Measurements from ENCODE around the gene MS4A15. TPM values are rescaled to one million over a fixed set of nuclear protein-coding genes. Genes with fewer than 3 reads are reported as not detected.

The MS4A15 gene
- total RNA-seq, 1 donor from 2014 or later, result not detected

DNA sequence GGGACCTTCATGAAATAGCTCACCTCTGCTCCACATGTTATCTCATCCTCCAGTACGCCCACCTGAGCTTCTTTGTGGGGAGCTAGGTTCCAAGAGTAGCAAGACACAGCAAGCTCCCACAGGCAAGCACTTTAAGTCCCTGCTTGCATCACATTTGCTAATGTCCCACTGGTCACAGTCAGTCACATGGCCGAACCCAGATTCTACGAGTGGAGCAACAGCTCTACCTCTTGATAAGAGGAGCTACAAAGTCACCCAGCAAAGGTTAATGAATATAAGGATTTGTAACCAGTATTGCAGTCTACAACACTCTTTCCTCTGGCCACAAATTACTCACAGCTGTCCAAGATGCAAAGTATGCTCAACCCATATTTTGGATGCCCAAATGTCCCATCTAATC is 15.2 kb upstream of the MS4A15 start:
- TF ChIP-seq, protein P1, sequence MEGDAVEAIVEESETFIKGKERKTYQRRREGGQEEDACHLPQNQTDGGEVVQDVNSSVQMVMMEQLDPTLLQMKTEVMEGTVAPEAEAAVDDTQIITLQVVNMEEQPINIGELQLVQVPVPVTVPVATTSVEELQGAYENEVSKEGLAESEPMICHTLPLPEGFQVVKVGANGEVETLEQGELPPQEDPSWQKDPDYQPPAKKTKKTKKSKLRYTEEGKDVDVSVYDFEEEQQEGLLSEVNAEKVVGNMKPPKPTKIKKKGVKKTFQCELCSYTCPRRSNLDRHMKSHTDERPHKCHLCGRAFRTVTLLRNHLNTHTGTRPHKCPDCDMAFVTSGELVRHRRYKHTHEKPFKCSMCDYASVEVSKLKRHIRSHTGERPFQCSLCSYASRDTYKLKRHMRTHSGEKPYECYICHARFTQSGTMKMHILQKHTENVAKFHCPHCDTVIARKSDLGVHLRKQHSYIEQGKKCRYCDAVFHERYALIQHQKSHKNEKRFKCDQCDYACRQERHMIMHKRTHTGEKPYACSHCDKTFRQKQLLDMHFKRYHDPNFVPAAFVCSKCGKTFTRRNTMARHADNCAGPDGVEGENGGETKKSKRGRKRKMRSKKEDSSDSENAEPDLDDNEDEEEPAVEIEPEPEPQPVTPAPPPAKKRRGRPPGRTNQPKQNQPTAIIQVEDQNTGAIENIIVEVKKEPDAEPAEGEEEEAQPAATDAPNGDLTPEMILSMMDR (IDR thresholded peaks at IDR 0.05), result no peak
- intact Hi-C loops (cut with micrococcal nuclease), result no loop called here
- ATAC-seq (ENCODE audit: low read depth) (no peak), DNase-seq (no peak)
- H3K27ac Mint-ChIP-seq, result no peak overlapping the region
- no peaks in the 10 kb centered on the region for H3K4me1 Mint-ChIP-seq
- ChIA-PET CTCF (interaction anchor here (1.4 kb wide), 1 partner anchor 22 kb away, joined by 5 read pairs; no protein-coding TSS in a partner anchor), POLR2A (no interaction called here)
- H3K27me3 Mint-ChIP-seq, result peaks cover 17% of the 10 kb centered on the region
- no peak overlapping the region for H3K4me3 Mint-ChIP-seq
- peaks cover 3% of the 10 kb centered on the region for H3K9me3 Mint-ChIP-seq
- H3K36me3 Mint-ChIP-seq (ENCODE audit: low read depth), result no peaks in the 10 kb centered on the region

DNA sequence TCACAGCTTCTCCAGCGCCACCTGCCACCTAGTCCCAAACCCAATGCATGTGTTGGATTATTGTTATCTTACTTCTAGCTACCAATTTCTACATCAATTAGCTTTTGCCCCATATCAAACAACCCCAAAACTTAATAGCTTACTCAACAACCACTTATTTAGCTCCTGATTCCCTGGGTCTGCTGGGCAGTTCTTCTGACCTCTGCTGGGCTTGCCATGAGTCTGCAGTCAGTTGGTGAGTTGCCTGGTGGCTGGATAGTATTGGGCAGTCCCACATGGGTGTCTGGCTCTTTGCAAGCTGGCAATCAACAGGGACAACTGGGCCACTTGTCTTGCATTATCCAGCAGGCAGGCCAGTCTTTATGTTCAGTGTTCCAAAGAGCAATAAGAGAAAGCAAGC is 13.6 kb upstream of the MS4A15 start:
- TF ChIP-seq, protein P1 (IDR thresholded peaks at IDR 0.05), result no peak
- intact Hi-C loops (cut with micrococcal nuclease), result no loop called here
- ATAC-seq (ENCODE audit: low read depth), result no peak
- ChIA-PET CTCF (no interaction called here), POLR2A (no interaction called here)
- no peaks in the 10 kb centered on the region for H3K4me1 Mint-ChIP-seq
- no peak for DNase-seq
- H3K4me3 Mint-ChIP-seq, result no peak overlapping the region
- H3K36me3 Mint-ChIP-seq (ENCODE audit: low read depth), result no peaks in the 10 kb centered on the region
- H3K9me3 Mint-ChIP-seq, result peaks cover 3% of the 10 kb centered on the region
- H3K27ac Mint-ChIP-seq, result no peak overlapping the region
- peaks cover 12% of the 10 kb centered on the region for H3K27me3 Mint-ChIP-seq

DNA sequence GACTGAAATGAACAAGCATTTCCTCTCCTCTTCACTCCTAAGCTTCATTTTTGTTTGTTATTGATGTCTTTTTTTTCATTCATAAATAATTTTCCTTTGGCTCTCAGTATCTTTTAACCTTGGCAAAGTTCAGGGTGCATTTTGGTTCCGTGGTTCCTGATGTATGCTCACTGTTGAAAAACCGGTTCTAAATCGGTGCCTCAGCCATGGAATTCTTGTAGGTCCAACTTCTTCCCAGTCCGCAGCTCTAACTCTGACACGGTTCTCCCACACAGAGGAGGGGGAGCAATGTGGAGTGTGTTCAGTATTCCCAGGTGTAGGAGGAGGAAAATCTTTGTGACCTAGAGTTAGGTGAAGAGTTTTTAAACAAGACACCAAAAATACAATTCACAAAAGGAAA is 12.6 kb upstream of the MS4A15 start:
- CTCF ChIA-PET, result no interaction called here
- ATAC-seq (ENCODE audit: low read depth), result no peak
- intact Hi-C loops (cut with micrococcal nuclease), result no loop called here
- H3K27me3 Mint-ChIP-seq, result peaks cover 7% of the 10 kb centered on the region
- H3K36me3 Mint-ChIP-seq (ENCODE audit: low read depth), result no peaks in the 10 kb centered on the region
- TF ChIP-seq, protein P1 (IDR thresholded peaks at IDR 0.05), result no peak
- H3K4me1 Mint-ChIP-seq, result no peaks in the 10 kb centered on the region
- H3K27ac Mint-ChIP-seq, result no peak overlapping the region
- no peak overlapping the region for H3K4me3 Mint-ChIP-seq
- H3K9me3 Mint-ChIP-seq, result peaks cover 3% of the 10 kb centered on the region
- POLR2A ChIA-PET, result no interaction called here
- no peak for DNase-seq

DNA sequence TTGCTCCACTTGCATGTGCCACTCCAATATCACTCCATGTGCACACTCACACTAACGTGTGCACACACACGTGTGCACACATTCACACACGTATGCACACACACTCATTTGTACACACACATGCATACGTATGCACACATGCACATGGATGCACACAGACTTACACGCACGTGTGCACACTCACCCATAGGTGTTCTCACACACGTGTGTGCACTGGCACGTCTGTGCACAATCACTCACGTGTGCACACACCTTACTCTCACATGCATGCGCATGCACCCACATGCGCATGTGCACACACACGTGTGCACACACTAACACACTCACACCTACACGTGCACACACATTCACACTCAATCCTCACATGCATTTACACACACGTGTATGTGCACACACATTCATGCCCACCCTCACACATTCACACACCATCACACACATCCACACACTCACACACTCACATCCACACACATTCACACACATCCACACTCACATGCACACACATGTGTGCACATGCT is 9.3 kb upstream of the MS4A15 start:
- ChIA-PET CTCF (no interaction called here), POLR2A (no interaction called here)
- Mint-ChIP-seq H3K27ac (no peak overlapping the region), H3K4me3 (no peak overlapping the region), H3K4me1 (no peaks in the 10 kb centered on the region), H3K9me3 (peaks cover 3% of the 10 kb centered on the region), H3K27me3 (peaks cover 12% of the 10 kb centered on the region), H3K36me3 (ENCODE audit: low read depth) (no peaks in the 10 kb centered on the region)
- DNase-seq (no peak), ATAC-seq (ENCODE audit: low read depth) (no peak)
- intact Hi-C loops (cut with micrococcal nuclease), result no loop called here
- TF ChIP-seq, protein P1 (IDR thresholded peaks at IDR 0.05), result no peak

DNA sequence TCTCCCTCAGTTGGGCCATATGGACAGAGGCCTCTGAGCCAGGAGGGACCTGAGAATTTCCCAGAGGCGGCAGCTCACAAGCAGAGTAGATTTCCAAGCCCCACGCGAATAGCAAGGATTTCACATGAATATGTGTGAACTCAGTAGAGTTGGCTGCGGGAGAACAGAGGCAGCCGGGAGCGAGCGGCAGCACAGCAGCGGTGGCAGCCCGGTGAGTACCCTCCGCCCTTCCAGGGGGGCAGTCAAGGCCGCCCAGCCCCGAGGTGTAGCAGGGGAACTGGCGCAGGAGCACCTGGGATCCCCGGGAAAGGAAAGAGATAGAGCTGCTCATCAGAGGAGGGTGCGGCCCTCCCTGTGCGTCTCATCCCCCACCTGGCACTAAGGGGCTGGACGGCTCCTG is 8.4 kb upstream of the MS4A15 start:
- no peaks in the 10 kb centered on the region for H3K4me1 Mint-ChIP-seq
- no peak for DNase-seq
- intact Hi-C loops (cut with micrococcal nuclease), result no loop called here
- ChIA-PET CTCF (no interaction called here), POLR2A (no interaction called here)
- no peaks in the 10 kb centered on the region for H3K36me3 Mint-ChIP-seq (ENCODE audit: low read depth)
- no peak for ATAC-seq (ENCODE audit: low read depth)
- no peak overlapping the region for H3K4me3 Mint-ChIP-seq
- H3K27ac Mint-ChIP-seq, result no peak overlapping the region
- TF ChIP-seq, protein P1 (IDR thresholded peaks at IDR 0.05), result no peak
- peaks cover 3% of the 10 kb centered on the region for H3K9me3 Mint-ChIP-seq
- H3K27me3 Mint-ChIP-seq, result peaks cover 18% of the 10 kb centered on the region

All from activated B cell treated with CpG ODN at 0.5 μM for 24 hours (primary cell).